ENCODE results near the gene NPC1.

- TF ChIP-seq JUND (IDR thresholded peaks at IDR 0.05) (no peak), REST (IDR thresholded peaks at IDR 0.05) (no peak), FOXA1 (IDR thresholded peaks at IDR 0.05) (no peak), GABPA (IDR thresholded peaks at IDR 0.05 in 1 of 2, conservative IDR thresholded peaks at IDR 0.05 in 1 of 2) (no peak), EGR1 (IDR thresholded peaks at IDR 0.05; ENCODE audit: low read depth in 2 of 2) (no peak)
- TF ChIP-seq, protein P1, sequence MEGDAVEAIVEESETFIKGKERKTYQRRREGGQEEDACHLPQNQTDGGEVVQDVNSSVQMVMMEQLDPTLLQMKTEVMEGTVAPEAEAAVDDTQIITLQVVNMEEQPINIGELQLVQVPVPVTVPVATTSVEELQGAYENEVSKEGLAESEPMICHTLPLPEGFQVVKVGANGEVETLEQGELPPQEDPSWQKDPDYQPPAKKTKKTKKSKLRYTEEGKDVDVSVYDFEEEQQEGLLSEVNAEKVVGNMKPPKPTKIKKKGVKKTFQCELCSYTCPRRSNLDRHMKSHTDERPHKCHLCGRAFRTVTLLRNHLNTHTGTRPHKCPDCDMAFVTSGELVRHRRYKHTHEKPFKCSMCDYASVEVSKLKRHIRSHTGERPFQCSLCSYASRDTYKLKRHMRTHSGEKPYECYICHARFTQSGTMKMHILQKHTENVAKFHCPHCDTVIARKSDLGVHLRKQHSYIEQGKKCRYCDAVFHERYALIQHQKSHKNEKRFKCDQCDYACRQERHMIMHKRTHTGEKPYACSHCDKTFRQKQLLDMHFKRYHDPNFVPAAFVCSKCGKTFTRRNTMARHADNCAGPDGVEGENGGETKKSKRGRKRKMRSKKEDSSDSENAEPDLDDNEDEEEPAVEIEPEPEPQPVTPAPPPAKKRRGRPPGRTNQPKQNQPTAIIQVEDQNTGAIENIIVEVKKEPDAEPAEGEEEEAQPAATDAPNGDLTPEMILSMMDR (IDR thresholded peaks at IDR 0.05; ENCODE audit: low read depth, low read length, missing input control), result no peak
- TF ChIP-seq, protein P2, sequence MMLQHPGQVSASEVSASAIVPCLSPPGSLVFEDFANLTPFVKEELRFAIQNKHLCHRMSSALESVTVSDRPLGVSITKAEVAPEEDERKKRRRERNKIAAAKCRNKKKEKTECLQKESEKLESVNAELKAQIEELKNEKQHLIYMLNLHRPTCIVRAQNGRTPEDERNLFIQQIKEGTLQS (IDR thresholded peaks at IDR 0.05), result no peak
Observed at GRCh38 chr18:23512641-23513040, 73.7 kb downstream of the NPC1 start.

Data from liver (tissue), 3 donors.